NCI-H1105 (cell line): Measurements from ENCODE around the gene NRP2.
A peak's percentile ranks its signal among the peaks of the same experiment; 100 is the strongest.

Experiments
- DNase-seq: peaks from one replicate; lab custom pipeline; 2025; lab: John Stamatoyannopoulos, UW

NRP2 gene

GRCh38 chr2:205733082-205733481 is 50.8 kb downstream of the NRP2 start:
- no peak for DNase-seq

DNA sequence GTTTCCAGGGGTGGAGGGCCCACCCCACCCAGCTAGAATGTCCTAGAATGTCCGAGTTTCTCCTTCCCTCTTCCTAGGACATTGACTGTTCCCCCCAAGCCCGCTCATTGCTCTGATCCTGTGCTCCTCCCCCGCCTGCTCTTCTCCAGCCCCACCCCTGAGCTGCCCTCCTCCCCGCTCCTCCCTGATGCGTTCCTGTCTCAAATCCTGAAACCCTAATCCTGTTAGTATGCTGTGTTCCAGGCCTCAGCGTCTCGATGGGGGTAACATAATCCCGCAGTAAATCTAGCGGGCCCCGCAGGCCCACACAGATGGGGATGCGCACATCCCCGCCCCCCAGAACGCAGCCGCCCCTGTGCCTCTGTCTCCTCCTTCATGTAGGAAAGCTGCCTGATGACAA is 51.3 kb downstream of the NRP2 start:
- no peak for DNase-seq

DNA sequence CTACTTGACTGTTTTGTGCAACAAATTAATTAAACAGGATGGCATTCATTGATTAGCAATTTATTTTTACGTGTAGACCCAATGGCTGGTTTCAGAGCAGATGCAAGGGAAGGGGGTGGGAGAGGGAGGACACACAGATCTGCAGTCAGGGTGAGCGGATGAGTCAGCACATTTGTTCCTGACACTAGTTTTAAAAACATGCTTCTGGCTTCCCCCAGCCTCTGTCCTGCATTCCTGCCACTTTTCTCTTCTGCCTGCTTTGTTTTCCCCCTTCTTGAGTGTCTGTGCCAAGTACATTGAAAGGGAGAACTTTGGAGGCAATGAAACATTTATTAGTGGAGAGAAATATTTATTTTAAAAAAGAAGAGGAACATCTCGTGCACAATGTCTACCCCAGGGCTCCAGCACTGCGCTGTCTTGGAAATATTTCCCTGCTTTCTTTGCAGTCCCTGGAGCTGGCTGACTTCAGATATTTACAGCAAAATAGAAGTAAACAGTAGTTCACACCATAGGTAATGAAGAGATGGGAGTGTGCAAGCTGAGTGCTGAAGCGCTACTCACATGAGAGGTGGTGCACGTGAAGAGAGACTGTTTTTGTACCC is 52.2 kb downstream of the NRP2 start:
- no peak for DNase-seq

DNA sequence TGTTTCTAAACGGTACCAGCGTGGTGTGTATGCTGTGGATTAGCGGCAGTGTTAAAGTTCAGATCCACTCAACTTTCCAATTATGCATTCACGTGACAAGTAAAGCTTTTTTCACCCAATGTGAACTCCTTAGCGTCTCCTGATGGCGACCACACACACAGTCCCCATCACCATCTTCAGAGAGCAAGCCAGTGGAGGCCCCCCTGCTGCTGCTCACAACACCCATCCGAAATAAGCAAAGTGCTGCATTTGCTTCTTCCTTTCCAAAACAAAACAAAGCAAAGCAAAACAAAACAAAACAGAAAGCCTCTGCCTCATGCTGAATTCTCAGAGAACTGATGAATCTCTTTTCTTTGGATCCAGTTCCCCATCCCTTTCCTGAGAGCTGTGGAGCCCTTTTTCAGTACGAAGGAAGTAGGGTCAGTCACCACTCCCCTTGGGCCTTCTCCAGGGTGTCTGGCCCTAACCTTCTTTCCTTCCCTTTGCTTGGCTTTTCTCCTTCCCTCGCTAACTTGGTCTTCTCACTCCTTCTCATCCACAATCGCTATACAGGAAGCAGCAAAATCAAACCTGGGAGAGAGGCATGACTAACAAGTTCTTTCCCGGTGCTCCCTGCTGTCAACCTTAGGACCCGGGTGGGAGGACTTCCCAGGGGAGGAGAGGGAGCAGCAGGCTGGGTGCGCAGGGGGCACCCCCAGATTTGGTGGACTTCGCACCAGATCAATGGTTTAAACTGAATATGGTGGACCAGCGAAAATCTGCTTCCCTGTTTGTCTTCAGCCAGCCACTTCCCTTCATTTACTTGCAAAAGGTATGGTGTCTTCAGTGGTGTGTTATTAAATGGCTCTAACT is 56.0 kb downstream of the NRP2 start:
- DNase-seq: no peak

GRCh38 chr2:205739620-205740019 is 57.3 kb downstream of the NRP2 start:
- DNase-seq: no peak

- DNase-seq: no peak
Measured at GRCh38 chr2:205740381-205740780, 58.1 kb downstream of the NRP2 start.

GRCh38 chr2:205741256-205741978 is 59.1 kb downstream of the NRP2 start:
- no peak for DNase-seq

- no peak for DNase-seq
Measured at GRCh38 chr2:205743137-205743536, 60.8 kb downstream of the NRP2 start.

DNA sequence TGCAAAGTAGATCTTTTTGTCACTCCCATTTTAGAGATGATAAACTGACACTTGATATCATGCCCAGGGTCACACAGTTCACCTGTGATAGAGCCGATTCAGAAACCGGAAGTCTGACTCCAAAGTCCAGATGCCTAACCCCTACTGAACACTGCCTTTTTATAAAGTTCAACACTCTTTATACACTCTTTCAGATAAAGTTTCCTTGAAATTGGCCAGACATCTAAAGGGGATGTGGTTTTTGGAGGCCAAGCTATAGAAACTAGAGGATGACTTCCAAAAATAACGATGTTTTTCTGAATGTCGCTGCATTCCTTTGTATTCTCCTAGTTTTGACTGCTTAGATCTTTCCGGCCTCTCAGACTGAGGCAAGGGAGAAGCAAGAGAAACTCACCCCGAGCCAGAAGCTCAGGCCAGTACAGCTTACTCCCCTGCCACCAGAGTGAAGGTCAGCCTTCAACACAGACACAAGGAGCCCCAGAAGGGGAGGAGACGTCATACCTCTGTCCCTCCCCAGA is 61.8 kb downstream of the NRP2 start:
- no peak for DNase-seq

GRCh38 chr2:205745661-205746419 is 63.5 kb downstream of the NRP2 start:
- DNase-seq: no peak

DNA sequence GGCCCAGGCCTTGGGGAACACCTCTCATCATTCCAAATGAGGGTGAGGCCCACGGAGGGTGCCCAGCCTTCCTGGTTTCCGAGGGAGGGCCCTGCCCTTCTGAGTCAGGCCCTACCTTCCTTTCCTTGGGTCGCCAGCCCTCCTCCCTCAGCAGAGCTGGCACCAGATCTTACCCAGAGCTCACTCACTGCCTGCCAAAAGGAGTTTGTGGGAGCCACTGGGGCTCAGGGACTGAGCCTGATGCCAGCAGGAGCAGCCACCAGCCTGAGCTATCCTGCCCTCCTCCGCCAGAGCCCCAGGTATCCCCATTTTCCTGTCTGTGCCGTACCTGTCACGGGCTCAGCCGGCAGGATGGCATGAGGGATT is 64.1 kb downstream of the NRP2 start:
- no peak for DNase-seq

GRCh38 chr2:205747829-205748386 is 65.6 kb downstream of the NRP2 start:
- DNase-seq: no peak

GRCh38 chr2:205748639-205749038 is 66.3 kb downstream of the NRP2 start:
- no peak for DNase-seq

- no peak for DNase-seq
Measured at GRCh38 chr2:205749078-205749477, 66.8 kb downstream of the NRP2 start.

DNA sequence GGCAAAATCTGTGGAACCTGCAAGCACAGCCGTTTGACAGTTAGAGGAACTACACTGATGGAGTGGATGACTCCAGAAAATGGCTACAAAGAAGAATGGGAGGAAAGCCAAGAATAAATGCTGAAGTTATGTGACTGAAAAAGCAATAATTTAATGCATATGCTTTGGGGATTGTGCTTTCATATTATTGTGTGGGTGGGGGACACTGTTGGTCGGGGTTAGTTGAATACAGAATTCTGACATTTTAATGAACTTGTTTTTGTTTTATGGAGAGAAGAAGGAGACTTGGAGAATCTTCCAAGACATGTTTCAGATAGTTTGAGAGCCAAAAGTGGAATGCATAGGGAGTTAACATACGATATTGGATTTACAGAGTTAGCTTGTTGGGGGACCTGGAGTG is 68.5 kb downstream of the NRP2 start:
- no peak for DNase-seq

GRCh38 chr2:205751569-205752031 is 69.3 kb downstream of the NRP2 start:
- DNase-seq: no peak

DNA sequence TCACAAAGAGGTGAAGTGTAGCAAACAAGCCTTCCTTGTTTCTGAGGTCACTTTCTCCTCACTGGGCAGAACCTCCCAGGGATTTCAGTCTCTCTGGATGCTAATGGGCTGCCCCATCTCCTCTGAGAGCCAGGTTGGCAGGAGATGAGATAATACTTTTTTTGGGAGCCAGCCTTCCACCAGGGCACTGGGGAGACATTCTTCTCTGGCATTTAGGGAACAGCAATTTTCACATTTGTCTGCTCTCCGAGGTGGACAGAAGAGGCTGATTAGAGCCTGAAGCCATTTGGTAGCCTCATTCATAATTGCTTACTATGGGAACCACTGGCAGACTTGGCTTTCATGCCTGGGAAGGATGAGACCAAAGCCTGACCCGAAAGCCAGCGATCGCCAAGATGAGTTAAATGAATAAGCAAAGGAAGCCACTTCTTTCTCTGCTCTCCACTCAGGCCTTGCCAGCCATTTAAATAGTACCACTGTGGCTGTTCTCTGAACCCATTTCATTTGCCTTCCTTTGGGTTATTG is 70.1 kb downstream of the NRP2 start:
- DNase-seq: no peak

DNA sequence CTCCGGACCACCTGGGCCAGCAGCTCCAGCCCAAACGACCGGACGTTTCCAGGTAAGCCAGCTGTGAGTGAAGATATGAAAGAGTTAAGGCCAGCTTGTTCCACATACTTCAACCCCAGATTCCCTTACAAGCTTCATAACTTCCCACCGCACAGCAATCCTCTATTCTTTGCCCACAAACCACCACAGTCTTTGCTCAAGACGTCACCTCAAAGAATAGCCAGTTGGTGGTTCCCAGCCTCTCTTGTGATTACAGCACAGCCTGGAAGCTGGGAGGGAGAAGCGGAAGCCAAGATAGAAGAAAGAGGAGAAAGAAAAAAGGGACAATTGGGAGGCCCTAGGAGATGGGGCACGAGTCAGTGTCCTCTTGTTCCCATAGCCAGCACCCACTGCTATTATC is 70.6 kb downstream of the NRP2 start:
- no peak for DNase-seq

DNA sequence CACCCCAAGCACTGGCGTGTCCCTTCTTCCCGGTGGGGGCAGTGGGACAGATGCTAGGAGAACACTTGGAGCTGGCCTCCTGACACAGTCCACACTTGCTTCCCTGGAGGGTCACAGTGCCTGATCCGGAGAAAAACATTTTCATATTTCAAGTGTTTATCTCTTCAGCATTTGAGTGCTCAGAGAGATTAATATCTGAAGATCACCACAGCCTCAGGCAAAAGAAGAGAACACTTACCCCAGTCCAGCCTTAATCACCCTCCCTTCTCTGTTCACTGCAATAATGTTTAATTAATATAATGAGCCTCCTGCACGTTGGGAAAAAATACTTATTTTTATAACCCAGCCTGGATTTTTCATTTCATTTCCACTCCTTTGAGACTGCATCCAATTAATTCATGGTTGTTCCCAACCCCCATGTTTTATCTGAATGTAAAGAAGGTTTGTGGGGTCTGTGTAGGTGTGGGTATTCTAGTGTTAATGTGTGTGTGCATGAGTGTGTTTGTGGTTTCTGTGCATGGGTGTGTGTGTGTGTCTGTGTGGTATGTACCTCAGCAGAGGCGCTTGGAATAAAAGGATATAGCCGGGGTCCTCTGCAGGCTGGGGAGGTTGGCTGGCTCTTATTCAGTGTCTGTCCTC is 72.1 kb downstream of the NRP2 start:
- peak; percentile 53 for DNase-seq

GRCh38 chr2:205754924-205755321 is 72.6 kb downstream of the NRP2 start:
- DNase-seq: peak; percentile 11

GRCh38 chr2:205755923-205756322 is 73.6 kb downstream of the NRP2 start:
- no peak for DNase-seq
